Ectodermal cell (in vitro differentiated cells): ENCODE measurements around the gene CDC34.

Source experiments
- H3K27ac ChIP-seq: 2 replicates; pipeline ENCODE4 v1.7.0; 2013; ENCODE audit warnings: mild to moderate bottlenecking, low read depth, low read length; ENCODE audit not compliant: insufficient read depth, poor library complexity, severe bottlenecking
- H3K27me3 ChIP-seq: 2 replicates; pipeline ENCODE4 v1.7.0; 2013; ENCODE audit warnings: mild to moderate bottlenecking, low read length; ENCODE audit not compliant: insufficient read depth, control insufficient read depth, poor library complexity, severe bottlenecking
- H3K36me3 ChIP-seq: one replicate; pipeline ENCODE4 v1.7.0; 2013; ENCODE audit warnings: low read length; ENCODE audit not compliant: control insufficient read depth, insufficient read depth
- H3K4me1 ChIP-seq: one replicate; pipeline ENCODE4 v1.7.0; 2013; ENCODE audit warnings: low read length; ENCODE audit not compliant: control insufficient read depth, insufficient read depth
- H3K4me3 ChIP-seq: 2 replicates; pipeline ENCODE4 v1.7.0; 2013; ENCODE audit warnings: low read depth, low read length, control low read depth; ENCODE audit not compliant: insufficient read depth
- H3K9me3 ChIP-seq: 2 replicates; pipeline ENCODE4 v1.7.0; 2013; ENCODE audit warnings: mild to moderate bottlenecking, low read length, moderate library complexity; ENCODE audit not compliant: control insufficient read depth
- WGBS, 2 experiments: methylation state at CpG; one replicate each; pipeline ENCODE4 v1.1.7; 2013; ENCODE audit warnings: missing lambda C conversion rate in 2 of 2; 5-methylcytosine and 5-hydroxymethylcytosine counted together

CDC34 gene

DNA sequence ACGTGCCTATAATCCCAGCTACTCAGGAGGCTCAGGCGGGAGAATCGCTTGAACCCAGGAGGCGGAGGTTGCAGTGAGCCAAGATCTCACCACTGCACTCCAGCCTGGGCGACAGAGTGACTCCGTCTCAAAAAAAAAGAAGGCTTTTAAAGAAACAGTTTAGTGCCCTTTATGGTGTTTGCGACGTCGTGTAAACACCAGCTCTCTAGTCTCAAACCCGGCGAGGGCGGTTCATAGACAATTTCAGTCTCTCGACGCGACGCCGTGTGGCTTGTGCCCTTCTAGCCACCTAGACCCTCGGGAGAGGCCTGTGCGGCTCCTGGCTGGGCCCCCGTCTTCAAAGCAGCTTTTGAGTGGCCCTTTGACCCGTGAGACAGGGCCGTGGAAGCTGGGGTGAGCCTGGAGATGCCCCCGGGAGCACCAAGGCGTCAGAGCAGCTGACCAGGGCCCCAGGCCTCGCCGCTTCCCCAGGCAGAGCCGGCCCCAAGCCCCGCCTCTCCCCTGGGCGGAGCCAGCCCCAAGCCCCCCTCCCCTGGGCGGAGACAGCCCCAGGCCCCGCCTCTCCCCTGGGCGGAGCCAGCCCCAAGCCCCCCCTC lies 40.3 kb upstream of the CDC34 start:
- Histone ChIP-seq H3K27me3 (peaks cover 9% of the 10 kb centered on the region), H3K36me3 (no peaks in the 10 kb centered on the region), H3K9me3 (no peaks in the 10 kb centered on the region), H3K27ac (no peak overlapping the region), H3K4me1 (no peaks in the 10 kb centered on the region), H3K4me3 (no peak overlapping the region)
- WGBS, 2 experiments: 88 to 90% methylated on average over 29 of the region's 32 CpGs

- no peaks in the 10 kb centered on the region for H3K4me1 ChIP-seq
- no peak overlapping the region for H3K27ac ChIP-seq
- H3K9me3 ChIP-seq: no peaks in the 10 kb centered on the region
- 79 to 82% methylated on average over 17 to 19 of the region's 19 CpGs for WGBS, 2 experiments
- H3K4me3 ChIP-seq: no peak overlapping the region
- H3K36me3 ChIP-seq: no peaks in the 10 kb centered on the region
- H3K27me3 ChIP-seq: peaks cover 18% of the 10 kb centered on the region
Measured at GRCh38 chr19:492091-492531, 39.4 kb upstream of the CDC34 start.

GRCh38 chr19:493391-494170 lies 38.0 kb upstream of the CDC34 start:
- 90% methylated on average over 23 of the region's 23 CpGs for WGBS, 2 experiments
- no peak overlapping the region for H3K4me3 ChIP-seq
- peaks cover 6% of the 10 kb centered on the region for H3K4me1 ChIP-seq
- no peak overlapping the region for H3K27ac ChIP-seq
- peaks cover 33% of the 10 kb centered on the region for H3K27me3 ChIP-seq
- no peaks in the 10 kb centered on the region for H3K9me3 ChIP-seq
- H3K36me3 ChIP-seq: no peaks in the 10 kb centered on the region

DNA sequence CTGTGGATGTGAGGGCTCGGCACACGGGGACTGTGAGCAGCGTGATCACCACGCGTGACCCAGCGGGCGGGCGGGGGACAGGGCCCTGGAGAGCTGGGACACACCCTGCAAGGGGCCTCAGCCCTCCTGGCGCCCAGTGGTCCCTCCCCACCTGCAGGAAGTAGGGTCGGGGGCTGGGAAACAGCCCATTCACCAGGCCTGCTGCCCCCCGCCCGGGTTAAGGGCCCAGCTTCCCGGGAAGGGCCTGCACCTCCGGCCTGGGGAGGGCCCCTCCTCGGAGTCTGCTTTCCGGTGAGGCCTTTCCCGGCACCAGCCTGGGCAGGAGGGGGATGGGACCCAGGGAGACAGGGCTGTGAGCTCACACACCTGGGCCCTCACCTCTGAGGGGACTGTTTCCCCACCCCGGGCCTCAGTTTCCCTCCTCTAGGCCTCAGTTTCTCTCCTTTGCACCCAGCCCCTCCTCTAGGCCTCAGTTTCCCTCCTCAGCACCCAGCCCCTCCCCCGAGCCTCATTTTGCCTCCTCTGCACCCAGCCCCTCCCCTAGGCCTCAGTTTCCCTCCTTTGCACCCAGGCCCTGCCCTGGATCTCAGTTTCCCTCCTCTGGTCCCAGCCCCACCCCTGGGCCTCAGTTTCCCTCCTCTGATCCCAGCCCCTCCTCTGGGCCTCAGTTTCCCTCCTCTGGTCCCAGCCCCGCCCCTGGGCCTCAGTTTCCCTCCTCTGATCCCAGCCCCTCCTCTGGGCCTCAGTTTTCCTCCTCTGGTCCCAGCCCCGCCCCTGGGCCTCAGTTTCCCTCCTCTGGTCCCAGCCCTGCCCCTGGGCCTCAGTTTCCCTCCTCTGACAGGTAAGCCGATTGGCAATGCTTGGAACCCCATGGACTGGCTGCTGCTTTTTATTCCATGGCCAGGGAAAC lies 37.1 kb upstream of the CDC34 start:
- WGBS, 2 experiments: 79 to 80% methylated on average over 22 of the region's 22 CpGs
- H3K27me3 ChIP-seq: peaks cover 41% of the 10 kb centered on the region
- H3K9me3 ChIP-seq: no peaks in the 10 kb centered on the region
- H3K27ac ChIP-seq: no peak overlapping the region
- no peak overlapping the region for H3K4me3 ChIP-seq
- H3K36me3 ChIP-seq: no peaks in the 10 kb centered on the region
- H3K4me1 ChIP-seq: peaks cover 6% of the 10 kb centered on the region

DNA sequence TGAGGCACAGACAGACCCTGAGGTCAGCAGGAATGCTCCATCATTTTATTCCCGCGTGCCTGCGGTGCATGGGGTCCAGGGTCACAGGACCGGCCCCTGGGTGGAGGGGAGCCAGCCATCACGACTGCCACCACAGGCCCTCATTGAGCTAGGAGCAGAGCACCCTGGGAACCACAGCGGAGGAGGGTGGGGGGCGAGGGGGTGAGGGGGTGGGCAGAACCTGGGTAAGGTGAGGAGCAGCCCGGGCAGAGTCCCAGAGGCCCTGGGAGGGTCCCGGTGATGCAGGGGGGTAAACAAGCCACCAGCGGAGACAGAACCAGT lies 36.5 kb upstream of the CDC34 start:
- 81 to 84% methylated on average over 10 of the region's 10 CpGs for WGBS, 2 experiments
- Histone ChIP-seq H3K4me1 (peaks cover 6% of the 10 kb centered on the region), H3K27ac (no peak overlapping the region), H3K27me3 (peaks cover 47% of the 10 kb centered on the region), H3K4me3 (no peak overlapping the region), H3K36me3 (no peaks in the 10 kb centered on the region), H3K9me3 (no peaks in the 10 kb centered on the region)

DNA sequence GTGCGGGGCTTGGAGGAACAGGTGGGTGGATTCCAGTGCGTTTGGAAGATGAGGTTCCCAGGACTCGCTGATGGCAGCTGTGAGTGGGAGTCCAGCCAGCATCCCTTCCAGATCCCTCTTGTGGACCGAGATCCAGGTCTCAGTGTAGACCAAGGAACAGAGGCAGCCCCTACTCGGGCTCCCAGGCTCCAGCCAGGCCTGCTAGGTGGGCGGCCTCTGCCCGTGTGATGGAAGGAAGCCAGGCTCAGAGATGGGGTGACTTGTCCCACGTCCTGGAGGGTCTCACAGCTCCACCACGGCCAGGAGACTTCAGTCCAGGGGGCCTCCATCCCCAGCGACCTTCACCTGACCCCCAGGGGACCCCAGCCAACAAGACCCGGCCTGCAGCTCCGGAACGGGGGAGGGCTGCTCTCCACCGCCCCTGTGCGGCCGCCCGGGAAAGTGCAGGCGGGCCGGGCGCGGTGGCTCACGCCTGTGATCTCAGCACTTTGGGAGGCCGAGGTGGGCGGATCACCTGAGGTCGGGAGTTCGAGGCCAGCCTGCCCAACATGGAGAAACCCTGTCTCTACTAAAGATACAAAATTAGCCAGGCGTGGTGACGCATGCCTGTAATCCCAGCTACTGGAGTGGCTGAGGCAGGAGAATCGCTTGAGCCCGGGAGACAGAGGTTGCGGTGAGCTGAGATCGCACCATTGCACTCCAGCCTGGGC lies 36.0 kb upstream of the CDC34 start:
- Histone ChIP-seq H3K27me3 (peaks cover 51% of the 10 kb centered on the region), H3K4me3 (no peak overlapping the region), H3K36me3 (no peaks in the 10 kb centered on the region), H3K4me1 (peaks cover 6% of the 10 kb centered on the region), H3K9me3 (no peaks in the 10 kb centered on the region), H3K27ac (no peak overlapping the region)
- 44 to 45% methylated on average over 32 of the region's 32 CpGs for WGBS, 2 experiments

- no peak within 1 kb of the TSS for H3K4me3 ChIP-seq
Measured at GRCh38 chr19:496112-496665, 35.4 kb upstream of the CDC34 start, which contains the start of gene MADCAM1. Gene MADCAM1, plus strand, starts transcription at chr19:496486. Its CDS starts 14 bp downstream, at chr19:496500.

DNA sequence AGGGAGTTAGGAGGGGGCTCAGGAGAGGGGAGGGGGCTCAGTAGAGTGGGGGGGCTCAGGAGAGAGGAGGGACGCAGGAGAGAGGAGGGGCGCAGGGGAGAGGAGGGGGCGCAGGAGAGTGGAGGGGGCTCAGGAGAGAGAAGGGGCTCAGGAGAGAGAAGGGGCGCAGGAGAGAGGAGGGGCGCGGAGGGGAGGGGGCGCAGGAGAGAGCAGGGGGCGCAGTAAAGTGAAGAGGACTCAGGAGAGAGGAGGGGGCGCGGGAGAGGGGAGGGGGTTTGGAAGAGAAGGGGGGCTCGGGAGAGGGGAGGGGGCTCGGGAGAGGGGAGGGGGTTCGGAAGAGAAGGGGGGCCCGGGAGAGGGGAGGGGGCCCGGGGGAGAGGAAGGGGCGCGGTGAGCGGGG lies 34.6 kb upstream of the CDC34 start:
- no peak overlapping the region for H3K4me3 ChIP-seq
- H3K4me1 ChIP-seq: peaks cover 6% of the 10 kb centered on the region
- H3K36me3 ChIP-seq: no peaks in the 10 kb centered on the region
- 16 to 17% methylated on average over 14 to 15 of the region's 18 CpGs for WGBS, 2 experiments
- no peak overlapping the region for H3K27ac ChIP-seq
- H3K9me3 ChIP-seq: no peaks in the 10 kb centered on the region
- peaks cover 53% of the 10 kb centered on the region for H3K27me3 ChIP-seq

More at GRCh38 chr19:496112-496665, 35.4 kb upstream of the CDC34 start, which contains the start of gene MADCAM1:
- Histone ChIP-seq H3K4me1 (peaks cover 6% of the 10 kb centered on the region), H3K9me3 (no peaks in the 10 kb centered on the region), H3K27ac (no peak within 1 kb of the TSS), H3K36me3 (no peaks in the 10 kb centered on the region), H3K27me3 (peaks cover 53% of the 10 kb centered on the region)
- 42 to 44% methylated on average over 33 of the region's 33 CpGs for WGBS, 2 experiments

DNA sequence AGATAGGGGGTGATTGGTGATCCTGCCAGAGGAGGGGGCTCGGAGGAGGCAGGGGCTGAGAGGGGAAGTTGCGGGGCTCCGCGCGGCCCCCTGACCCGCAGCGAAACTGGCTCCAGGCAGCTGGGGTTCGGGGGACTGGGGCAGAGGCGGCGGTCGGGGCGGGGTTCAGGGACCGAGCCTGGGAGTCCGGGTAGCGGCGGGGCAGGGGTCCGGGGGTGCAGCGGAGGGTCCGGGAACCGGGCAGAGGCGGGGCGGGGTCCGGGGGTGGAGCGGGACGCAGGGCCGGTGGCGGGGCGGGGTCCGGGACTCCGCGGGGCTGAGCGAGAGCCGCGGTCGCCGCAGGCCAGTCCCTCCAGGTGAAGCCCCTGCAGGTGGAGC lies 34.1 kb upstream of the CDC34 start:
- no peaks in the 10 kb centered on the region for H3K36me3 ChIP-seq
- H3K4me1 ChIP-seq: peaks cover 6% of the 10 kb centered on the region
- no peaks in the 10 kb centered on the region for H3K9me3 ChIP-seq
- 1 to 2% methylated on average over 36 of the region's 36 CpGs for WGBS, 2 experiments
- H3K4me3 ChIP-seq: no peak overlapping the region
- peaks cover 53% of the 10 kb centered on the region for H3K27me3 ChIP-seq
- H3K27ac ChIP-seq: no peak overlapping the region
